Measurements from ENCODE around the gene MOB1B. TPM values are rescaled to one million over a fixed set of nuclear protein-coding genes. Genes with fewer than 3 reads are reported as not detected.

The MOB1B gene
- total and polyA plus RNA-seq, 2 experiments from 2014 or later, result 7.9 to 30.2 TPM

GRCh38 chr4:70931347-70931746 is 29.2 kb downstream of the MOB1B start:
- H3K4me2 ChIP-seq, result no peak overlapping the region
- no peak overlapping the region for H3K27ac ChIP-seq (ENCODE audit: low read depth)
- H3K4me3 Mint-ChIP-seq, result no peak overlapping the region
- no peaks in the 10 kb centered on the region for H3K9me3 Mint-ChIP-seq
- TF ChIP-seq, protein P1, sequence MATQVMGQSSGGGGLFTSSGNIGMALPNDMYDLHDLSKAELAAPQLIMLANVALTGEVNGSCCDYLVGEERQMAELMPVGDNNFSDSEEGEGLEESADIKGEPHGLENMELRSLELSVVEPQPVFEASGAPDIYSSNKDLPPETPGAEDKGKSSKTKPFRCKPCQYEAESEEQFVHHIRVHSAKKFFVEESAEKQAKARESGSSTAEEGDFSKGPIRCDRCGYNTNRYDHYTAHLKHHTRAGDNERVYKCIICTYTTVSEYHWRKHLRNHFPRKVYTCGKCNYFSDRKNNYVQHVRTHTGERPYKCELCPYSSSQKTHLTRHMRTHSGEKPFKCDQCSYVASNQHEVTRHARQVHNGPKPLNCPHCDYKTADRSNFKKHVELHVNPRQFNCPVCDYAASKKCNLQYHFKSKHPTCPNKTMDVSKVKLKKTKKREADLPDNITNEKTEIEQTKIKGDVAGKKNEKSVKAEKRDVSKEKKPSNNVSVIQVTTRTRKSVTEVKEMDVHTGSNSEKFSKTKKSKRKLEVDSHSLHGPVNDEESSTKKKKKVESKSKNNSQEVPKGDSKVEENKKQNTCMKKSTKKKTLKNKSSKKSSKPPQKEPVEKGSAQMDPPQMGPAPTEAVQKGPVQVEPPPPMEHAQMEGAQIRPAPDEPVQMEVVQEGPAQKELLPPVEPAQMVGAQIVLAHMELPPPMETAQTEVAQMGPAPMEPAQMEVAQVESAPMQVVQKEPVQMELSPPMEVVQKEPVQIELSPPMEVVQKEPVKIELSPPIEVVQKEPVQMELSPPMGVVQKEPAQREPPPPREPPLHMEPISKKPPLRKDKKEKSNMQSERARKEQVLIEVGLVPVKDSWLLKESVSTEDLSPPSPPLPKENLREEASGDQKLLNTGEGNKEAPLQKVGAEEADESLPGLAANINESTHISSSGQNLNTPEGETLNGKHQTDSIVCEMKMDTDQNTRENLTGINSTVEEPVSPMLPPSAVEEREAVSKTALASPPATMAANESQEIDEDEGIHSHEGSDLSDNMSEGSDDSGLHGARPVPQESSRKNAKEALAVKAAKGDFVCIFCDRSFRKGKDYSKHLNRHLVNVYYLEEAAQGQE (IDR thresholded peaks at IDR 0.05; ENCODE audit: unreplicated experiment), result no peak
- TF ChIP-seq POLR2AphosphoS5 (IDR thresholded peaks at IDR 0.05; ENCODE audit: low read depth), result no peak
- H3K27me3 Mint-ChIP-seq (ENCODE audit: insufficient read depth, low read depth, poor library complexity), result peaks cover 3% of the 10 kb centered on the region
- no peaks in the 10 kb centered on the region for H3K9me2 ChIP-seq (ENCODE audit: insufficient read depth)
- H3K4me1 ChIP-seq (ENCODE audit: insufficient read depth), result peaks cover 15% of the 10 kb centered on the region
- H3K36me3 Mint-ChIP-seq (ENCODE audit: low read depth), result peaks cover 15% of the 10 kb centered on the region; the same call in 2 of the 3 replicates
- H3K4me1 Mint-ChIP-seq, result peaks cover 20% of the 10 kb centered on the region
- H3K27me3 ChIP-seq (ENCODE audit: insufficient read depth), result no peaks in the 10 kb centered on the region
- DNase-seq (ENCODE audit: low spot score), result no peak
- H3K79me2 ChIP-seq (replicated peaks; ENCODE audit: insufficient read depth), result peaks cover 99% of the 10 kb centered on the region
- H3F3A ChIP-seq (replicated peaks; ENCODE audit: low read depth), result no peaks in the 10 kb centered on the region
- peak overlapping the region; percentile 48; the same call in 1 of the 2 replicates for H3K27ac Mint-ChIP-seq
- H4K20me1 ChIP-seq (replicated peaks; ENCODE audit: insufficient read depth), result 0 out of 2 replicates have a peak, but pooled peaks cover 10% of the 10 kb centered on the region
- H3K4me3 ChIP-seq, result no peak overlapping the region
- H2AFZ ChIP-seq, result no peak overlapping the region
- ATAC-seq, result no peak
- H3K36me3 ChIP-seq (ENCODE audit: insufficient read depth), result no peaks in the 10 kb centered on the region

DNA sequence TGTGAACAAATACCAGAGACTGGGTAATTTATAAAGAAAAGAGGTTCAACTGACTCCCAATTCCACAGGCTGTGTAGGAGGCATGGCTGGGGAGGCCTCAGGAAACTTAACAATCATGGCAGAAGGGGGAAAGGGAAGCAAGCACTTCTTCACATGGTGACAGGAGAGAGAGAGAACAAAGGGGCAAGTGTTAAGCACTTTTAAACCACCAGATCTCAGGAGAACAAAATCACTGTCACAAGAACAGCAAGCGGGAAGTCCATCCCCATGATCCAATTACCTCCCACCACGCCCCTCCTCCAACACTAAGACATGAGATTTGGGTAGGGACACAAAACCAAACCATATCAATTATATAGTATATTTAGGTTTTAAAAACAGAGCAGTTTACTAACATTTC is 30.8 kb downstream of the MOB1B start:
- Histone ChIP-seq H3K9me2 (ENCODE audit: insufficient read depth) (no peaks in the 10 kb centered on the region), H3K4me3 (no peak overlapping the region), H4K20me1 (replicated peaks; ENCODE audit: insufficient read depth) (peaks cover 10% of the 10 kb centered on the region; the same call in 1 of the 2 replicates), H3K4me2 (no peak overlapping the region), H2AFZ (no peak overlapping the region), H3K36me3 (ENCODE audit: insufficient read depth) (no peaks in the 10 kb centered on the region), H3F3A (replicated peaks; ENCODE audit: low read depth) (no peaks in the 10 kb centered on the region), H3K27me3 (ENCODE audit: insufficient read depth) (no peaks in the 10 kb centered on the region), H3K27ac (ENCODE audit: low read depth) (no peak overlapping the region), H3K79me2 (replicated peaks; ENCODE audit: insufficient read depth) (peaks cover 99% of the 10 kb centered on the region), H3K4me1 (ENCODE audit: insufficient read depth) (peaks cover 5% of the 10 kb centered on the region)
- H3K9me3 Mint-ChIP-seq, result no peaks in the 10 kb centered on the region
- ATAC-seq, result no peak
- H3K4me3 Mint-ChIP-seq, result no peak overlapping the region
- H3K27ac Mint-ChIP-seq, result no peak overlapping the region
- H3K36me3 Mint-ChIP-seq (ENCODE audit: low read depth), result peaks cover 16% of the 10 kb centered on the region; the same call in 2 of the 3 replicates
- peaks cover 13% of the 10 kb centered on the region for H3K4me1 Mint-ChIP-seq
- no peak for TF ChIP-seq NANOG (IDR thresholded peaks at IDR 0.05; ENCODE audit: borderline replicate concordance)
- TF ChIP-seq ZNF114 (CRISPR knock-in tag; IDR thresholded peaks at IDR 0.05), result no peak
- no peak for TF ChIP-seq STAT1 (IDR thresholded peaks at IDR 0.05; ENCODE audit: unreplicated experiment)
- TF ChIP-seq POLR2AphosphoS5 (IDR thresholded peaks at IDR 0.05; ENCODE audit: low read depth), result no peak
- no peak for TF ChIP-seq EZH2phosphoT487 (IDR thresholded peaks at IDR 0.05; ENCODE audit: unreplicated experiment)
- TF ChIP-seq, protein P2, sequence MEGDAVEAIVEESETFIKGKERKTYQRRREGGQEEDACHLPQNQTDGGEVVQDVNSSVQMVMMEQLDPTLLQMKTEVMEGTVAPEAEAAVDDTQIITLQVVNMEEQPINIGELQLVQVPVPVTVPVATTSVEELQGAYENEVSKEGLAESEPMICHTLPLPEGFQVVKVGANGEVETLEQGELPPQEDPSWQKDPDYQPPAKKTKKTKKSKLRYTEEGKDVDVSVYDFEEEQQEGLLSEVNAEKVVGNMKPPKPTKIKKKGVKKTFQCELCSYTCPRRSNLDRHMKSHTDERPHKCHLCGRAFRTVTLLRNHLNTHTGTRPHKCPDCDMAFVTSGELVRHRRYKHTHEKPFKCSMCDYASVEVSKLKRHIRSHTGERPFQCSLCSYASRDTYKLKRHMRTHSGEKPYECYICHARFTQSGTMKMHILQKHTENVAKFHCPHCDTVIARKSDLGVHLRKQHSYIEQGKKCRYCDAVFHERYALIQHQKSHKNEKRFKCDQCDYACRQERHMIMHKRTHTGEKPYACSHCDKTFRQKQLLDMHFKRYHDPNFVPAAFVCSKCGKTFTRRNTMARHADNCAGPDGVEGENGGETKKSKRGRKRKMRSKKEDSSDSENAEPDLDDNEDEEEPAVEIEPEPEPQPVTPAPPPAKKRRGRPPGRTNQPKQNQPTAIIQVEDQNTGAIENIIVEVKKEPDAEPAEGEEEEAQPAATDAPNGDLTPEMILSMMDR (conservative IDR thresholded peaks at IDR 0.05; ENCODE audit: low read depth in 2 of 2), result no peak
- no peak for TF ChIP-seq CREB1 (CRISPR knock-in tag; IDR thresholded peaks at IDR 0.05; ENCODE audit: low read depth)
- TF ChIP-seq, protein P1 (IDR thresholded peaks at IDR 0.05; ENCODE audit: unreplicated experiment), result no peak
- TF ChIP-seq, protein P3, sequence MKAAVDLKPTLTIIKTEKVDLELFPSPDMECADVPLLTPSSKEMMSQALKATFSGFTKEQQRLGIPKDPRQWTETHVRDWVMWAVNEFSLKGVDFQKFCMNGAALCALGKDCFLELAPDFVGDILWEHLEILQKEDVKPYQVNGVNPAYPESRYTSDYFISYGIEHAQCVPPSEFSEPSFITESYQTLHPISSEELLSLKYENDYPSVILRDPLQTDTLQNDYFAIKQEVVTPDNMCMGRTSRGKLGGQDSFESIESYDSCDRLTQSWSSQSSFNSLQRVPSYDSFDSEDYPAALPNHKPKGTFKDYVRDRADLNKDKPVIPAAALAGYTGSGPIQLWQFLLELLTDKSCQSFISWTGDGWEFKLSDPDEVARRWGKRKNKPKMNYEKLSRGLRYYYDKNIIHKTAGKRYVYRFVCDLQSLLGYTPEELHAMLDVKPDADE (IDR thresholded peaks at IDR 0.05), result no peak
- TF ChIP-seq ZNF331 (CRISPR knock-in tag; IDR thresholded peaks at IDR 0.05; ENCODE audit: low read depth), result no peak
- no peak for TF ChIP-seq EZH2 (IDR thresholded peaks at IDR 0.05; ENCODE audit: low read depth, unreplicated experiment)
- peaks cover 2% of the 10 kb centered on the region for H3K27me3 Mint-ChIP-seq (ENCODE audit: insufficient read depth, low read depth, poor library complexity)
- no peak for DNase-seq (ENCODE audit: low spot score)

Measured in GM23338 (cell line).